Measurements from ENCODE around the gene SPTBN4. TPM values are rescaled to one million over a fixed set of nuclear protein-coding genes. Genes with fewer than 3 reads are reported as not detected.

Gene SPTBN4
- polyA plus RNA-seq, 1 of the 3 experiments (the other 2 are of a cell fraction), result 3.1 TPM

DNA sequence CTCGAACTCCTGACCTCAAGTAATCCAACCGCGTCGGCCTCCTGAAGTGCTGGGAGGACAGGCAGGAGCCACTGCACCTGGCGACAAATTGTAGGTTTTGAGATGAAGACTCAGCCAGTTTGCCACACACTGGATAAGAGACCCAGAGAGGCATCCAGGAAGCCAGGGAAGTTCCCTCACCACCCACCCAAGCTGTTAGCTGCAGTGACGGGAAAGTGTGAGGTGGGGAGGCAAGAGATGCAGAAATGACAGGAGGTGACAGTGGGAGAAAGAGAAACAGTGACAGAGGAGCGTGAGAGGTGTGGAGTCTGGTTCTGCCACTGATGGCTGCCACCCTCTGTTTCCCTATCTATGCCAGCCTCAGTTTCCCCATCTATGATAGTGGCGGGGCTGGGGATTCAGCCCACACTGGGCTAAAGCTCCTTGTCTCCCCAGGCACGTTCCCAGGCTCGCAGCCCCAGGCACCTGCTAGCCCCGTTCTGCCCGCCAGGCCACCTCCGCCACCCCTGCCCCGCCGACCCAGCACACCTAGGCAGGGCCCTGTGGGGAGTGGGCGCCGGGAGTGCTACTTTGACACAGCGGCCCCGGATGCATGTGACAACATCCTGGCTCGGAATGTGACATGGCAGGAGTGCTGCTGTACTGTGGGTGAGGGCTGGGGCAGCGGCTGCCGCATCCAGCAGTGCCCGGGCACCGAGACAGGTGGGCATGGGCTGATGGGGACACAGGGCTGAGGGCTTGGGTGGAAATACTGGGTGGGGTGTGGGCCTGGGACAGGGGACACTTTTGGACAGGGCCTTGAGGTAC lies 155.4 kb downstream of the SPTBN4 start:
- Histone ChIP-seq H3K9me2 (no peaks in the 10 kb centered on the region), H3K4me1 (ENCODE audit: control insufficient read depth in 1 of 2, insufficient read depth in 2 of 2, low read depth in 1 of 2, low read length in 1 of 2) (peaks cover 0 to 5% of the 10 kb centered on the region in 2 experiments; a peak in 1 of 4 replicates), H3K79me2 (ENCODE audit: insufficient read depth) (no peaks in the 10 kb centered on the region), H3K27me3 (ENCODE audit: insufficient read depth) (no peaks in the 10 kb centered on the region), H2AFZ (ENCODE audit: low read depth) (no peak overlapping the region), H3K27ac (ENCODE audit: low read depth in 2 of 2, low read length in 1 of 2) (no peak overlapping the region), H3F3A (replicated peaks; ENCODE audit: insufficient read depth) (peaks cover 3% of the 10 kb centered on the region), H3K4me2 (no peak overlapping the region), H3K36me3 (replicated peaks in 1 of 2; ENCODE audit: control insufficient read depth in 1 of 2, insufficient read depth in 2 of 2, low read length in 1 of 2) (no peaks in the 10 kb centered on the region), H4K20me1 (ENCODE audit: insufficient read depth) (no peaks in the 10 kb centered on the region), H3K4me3 (ENCODE audit: low read depth in 2 of 2, low read length in 1 of 2) (no peak overlapping the region), H3K9ac (no peak overlapping the region), H3K9me3 (no peaks in the 10 kb centered on the region)
- DNase-seq, result peak; percentile 21
- WGBS (ENCODE audit: low lambda C conversion rate), result 93% methylated on average over 18 of the region's 24 CpGs
- ChIA-PET POLR2A (no interaction called here), CTCF (interaction anchor here (1.0 to 12.8 kb wide), 3 partner anchors 11 to 158 kb away, joined by 3 to 155 read pairs (median 5); no protein-coding TSS in a partner anchor)
- TF ChIP-seq EZH2phosphoT487 (IDR thresholded peaks at IDR 0.05; ENCODE audit: borderline replicate concordance, low read depth) (no peak), SMC3 (IDR thresholded peaks at IDR 0.05; ENCODE audit: low read depth, low read length) (no peak), CHD2 (IDR thresholded peaks at IDR 0.05; ENCODE audit: low read length, partially characterized antibody) (no peak), ELF1 (IDR thresholded peaks at IDR 0.05) (no peak), YY1 (IDR thresholded peaks at IDR 0.05; ENCODE audit: low read depth) (no peak)

DNA sequence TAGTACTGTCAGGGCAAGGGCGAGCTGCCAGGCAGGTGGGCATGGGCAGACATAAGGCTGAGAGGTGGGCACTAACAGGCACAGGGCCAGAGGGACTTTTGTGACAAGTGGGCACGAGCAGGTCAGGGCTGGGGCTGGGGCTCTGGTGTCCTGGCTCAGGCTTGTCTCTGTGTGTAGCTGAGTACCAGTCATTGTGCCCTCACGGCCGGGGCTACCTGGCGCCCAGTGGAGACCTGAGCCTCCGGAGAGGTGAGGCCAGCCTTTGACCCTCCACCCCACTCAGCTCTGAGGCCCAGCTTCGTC lies 155.9 kb downstream of the SPTBN4 start:
- Histone ChIP-seq H3K4me3 (ENCODE audit: low read depth in 2 of 2, low read length in 1 of 2) (no peak overlapping the region), H2AFZ (ENCODE audit: low read depth) (no peak overlapping the region), H3K9me3 (no peaks in the 10 kb centered on the region), H3K9me2 (no peaks in the 10 kb centered on the region), H3F3A (replicated peaks; ENCODE audit: insufficient read depth) (peaks cover 3% of the 10 kb centered on the region), H3K4me1 (ENCODE audit: control insufficient read depth in 1 of 2, insufficient read depth in 2 of 2, low read depth in 1 of 2, low read length in 1 of 2) (peaks cover 0 to 5% of the 10 kb centered on the region in 2 experiments; a peak in 1 of 4 replicates), H3K27me3 (ENCODE audit: insufficient read depth) (no peaks in the 10 kb centered on the region), H3K4me2 (no peak overlapping the region), H4K20me1 (ENCODE audit: insufficient read depth) (no peaks in the 10 kb centered on the region), H3K79me2 (ENCODE audit: insufficient read depth) (no peaks in the 10 kb centered on the region), H3K27ac (ENCODE audit: low read depth in 2 of 2, low read length in 1 of 2) (no peak overlapping the region), H3K36me3 (replicated peaks in 1 of 2; ENCODE audit: control insufficient read depth in 1 of 2, insufficient read depth in 2 of 2, low read length in 1 of 2) (no peaks in the 10 kb centered on the region), H3K9ac (no peak overlapping the region)
- ChIA-PET CTCF (interaction anchor here (12.8 kb wide), 1 partner anchor 10 kb away, joined by 155 read pairs; no protein-coding TSS in a partner anchor), POLR2A (no interaction called here)
- TF ChIP-seq EP300 (IDR thresholded peaks at IDR 0.05; ENCODE audit: borderline replicate concordance in 1 of 2, low read depth in 1 of 2, low read length in 1 of 2) (no peak), JUND (IDR thresholded peaks at IDR 0.05) (no peak), NFIC (IDR thresholded peaks at IDR 0.05; ENCODE audit: borderline replicate concordance) (no peak), MEF2A (IDR thresholded peaks at IDR 0.05; ENCODE audit: borderline replicate concordance, low read depth) (no peak), TEAD4 (IDR thresholded peaks at IDR 0.05; ENCODE audit: borderline replicate concordance, insufficient read depth) (no peak), POLR2AphosphoS5 (IDR thresholded peaks at IDR 0.05; ENCODE audit: low read depth, low read length) (no peak), NRF1 (IDR thresholded peaks at IDR 0.05; ENCODE audit: low read depth, low read length) (no peak), FOSL2 (IDR thresholded peaks at IDR 0.05; ENCODE audit: borderline replicate concordance, low read depth) (no peak)
- TF ChIP-seq, protein P1, sequence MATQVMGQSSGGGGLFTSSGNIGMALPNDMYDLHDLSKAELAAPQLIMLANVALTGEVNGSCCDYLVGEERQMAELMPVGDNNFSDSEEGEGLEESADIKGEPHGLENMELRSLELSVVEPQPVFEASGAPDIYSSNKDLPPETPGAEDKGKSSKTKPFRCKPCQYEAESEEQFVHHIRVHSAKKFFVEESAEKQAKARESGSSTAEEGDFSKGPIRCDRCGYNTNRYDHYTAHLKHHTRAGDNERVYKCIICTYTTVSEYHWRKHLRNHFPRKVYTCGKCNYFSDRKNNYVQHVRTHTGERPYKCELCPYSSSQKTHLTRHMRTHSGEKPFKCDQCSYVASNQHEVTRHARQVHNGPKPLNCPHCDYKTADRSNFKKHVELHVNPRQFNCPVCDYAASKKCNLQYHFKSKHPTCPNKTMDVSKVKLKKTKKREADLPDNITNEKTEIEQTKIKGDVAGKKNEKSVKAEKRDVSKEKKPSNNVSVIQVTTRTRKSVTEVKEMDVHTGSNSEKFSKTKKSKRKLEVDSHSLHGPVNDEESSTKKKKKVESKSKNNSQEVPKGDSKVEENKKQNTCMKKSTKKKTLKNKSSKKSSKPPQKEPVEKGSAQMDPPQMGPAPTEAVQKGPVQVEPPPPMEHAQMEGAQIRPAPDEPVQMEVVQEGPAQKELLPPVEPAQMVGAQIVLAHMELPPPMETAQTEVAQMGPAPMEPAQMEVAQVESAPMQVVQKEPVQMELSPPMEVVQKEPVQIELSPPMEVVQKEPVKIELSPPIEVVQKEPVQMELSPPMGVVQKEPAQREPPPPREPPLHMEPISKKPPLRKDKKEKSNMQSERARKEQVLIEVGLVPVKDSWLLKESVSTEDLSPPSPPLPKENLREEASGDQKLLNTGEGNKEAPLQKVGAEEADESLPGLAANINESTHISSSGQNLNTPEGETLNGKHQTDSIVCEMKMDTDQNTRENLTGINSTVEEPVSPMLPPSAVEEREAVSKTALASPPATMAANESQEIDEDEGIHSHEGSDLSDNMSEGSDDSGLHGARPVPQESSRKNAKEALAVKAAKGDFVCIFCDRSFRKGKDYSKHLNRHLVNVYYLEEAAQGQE (IDR thresholded peaks at IDR 0.05; ENCODE audit: low read depth, low read length), result no peak
- TF ChIP-seq, protein P2, sequence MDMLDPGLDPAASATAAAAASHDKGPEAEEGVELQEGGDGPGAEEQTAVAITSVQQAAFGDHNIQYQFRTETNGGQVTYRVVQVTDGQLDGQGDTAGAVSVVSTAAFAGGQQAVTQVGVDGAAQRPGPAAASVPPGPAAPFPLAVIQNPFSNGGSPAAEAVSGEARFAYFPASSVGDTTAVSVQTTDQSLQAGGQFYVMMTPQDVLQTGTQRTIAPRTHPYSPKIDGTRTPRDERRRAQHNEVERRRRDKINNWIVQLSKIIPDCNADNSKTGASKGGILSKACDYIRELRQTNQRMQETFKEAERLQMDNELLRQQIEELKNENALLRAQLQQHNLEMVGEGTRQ (IDR thresholded peaks at IDR 0.05; ENCODE audit: borderline replicate concordance, low read depth, low read length), result no peak
- 94% methylated on average over 7 of the region's 7 CpGs for WGBS (ENCODE audit: low lambda C conversion rate)
- DNase-seq, result no peak
